ENCODE measurements around the gene CREB3L2. TPM values are rescaled to one million over a fixed set of nuclear protein-coding genes. Genes with fewer than 3 reads are reported as not detected.

CREB3L2 gene
- total and polyA plus RNA-seq, 9 donors = 21.2 to 110 (median 80.8) TPM

- intact Hi-C loops (cut with DNase I) = no loop called here
- DNase-seq = no peak
- Histone ChIP-seq H3K36me3 (no peaks in the 10 kb centered on the region), H3K4me3 (no peak overlapping the region), H3K4me1 (ENCODE audit: insufficient read depth) (no peaks in the 10 kb centered on the region), H3K27me3 (no peaks in the 10 kb centered on the region), H3K9me3 (no peaks in the 10 kb centered on the region), H3K27ac (no peak overlapping the region)
- 61 to 79% (median 70%) methylated on average over 4 of the region's 4 CpGs for WGBS, 3 donors
- no peak for TF ChIP-seq CTCF (IDR thresholded peaks at IDR 0.05)
- TF ChIP-seq POLR2A (IDR thresholded peaks at IDR 0.05) = no peak
- no peak for TF ChIP-seq EP300 (IDR thresholded peaks at IDR 0.05)
Measured at GRCh38 chr7:137862358-137862757, 139.5 kb downstream of the CREB3L2 start.

- WGBS, 3 donors = 94 to 99% (median 95%) methylated on average over 2 of the region's 2 CpGs
- H3K36me3 ChIP-seq = no peaks in the 10 kb centered on the region
- H3K27me3 ChIP-seq = no peaks in the 10 kb centered on the region
- no peaks in the 10 kb centered on the region for H3K4me1 ChIP-seq (ENCODE audit: insufficient read depth)
- H3K9me3 ChIP-seq = no peaks in the 10 kb centered on the region
- TF ChIP-seq EP300 (IDR thresholded peaks at IDR 0.05) (no peak), CTCF (IDR thresholded peaks at IDR 0.05) (no peak), POLR2A (IDR thresholded peaks at IDR 0.05) (no peak)
- H3K27ac ChIP-seq = no peak overlapping the region
- H3K4me3 ChIP-seq = no peak overlapping the region
- DNase-seq = no peak
- intact Hi-C loops (cut with DNase I) = no loop called here
Measured at GRCh38 chr7:137860542-137860941, 141.3 kb downstream of the CREB3L2 start.

GRCh38 chr7:137853053-137853452 lies 148.8 kb downstream of the CREB3L2 start:
- H3K4me3 ChIP-seq = no peak overlapping the region
- intact Hi-C loops (cut with DNase I) = no loop called here
- DNase-seq = no peak
- H3K9me3 ChIP-seq = no peaks in the 10 kb centered on the region
- H3K27ac ChIP-seq = no peak overlapping the region
- WGBS, 3 donors = 97 to 100% (median 98%) methylated on average over 1 of the region's 1 CpG
- no peaks in the 10 kb centered on the region for H3K4me1 ChIP-seq (ENCODE audit: insufficient read depth)
- TF ChIP-seq CTCF (IDR thresholded peaks at IDR 0.05) (no peak), POLR2A (IDR thresholded peaks at IDR 0.05) (no peak), EP300 (IDR thresholded peaks at IDR 0.05) (no peak)
- no peaks in the 10 kb centered on the region for H3K36me3 ChIP-seq
- no peaks in the 10 kb centered on the region for H3K27me3 ChIP-seq

GRCh38 chr7:137852108-137852507 lies 149.8 kb downstream of the CREB3L2 start:
- H3K9me3 ChIP-seq = no peaks in the 10 kb centered on the region
- no peak overlapping the region for H3K27ac ChIP-seq
- DNase-seq = no peak
- H3K36me3 ChIP-seq = no peaks in the 10 kb centered on the region
- no peak for TF ChIP-seq EP300 (IDR thresholded peaks at IDR 0.05)
- no peak for TF ChIP-seq CTCF (IDR thresholded peaks at IDR 0.05)
- TF ChIP-seq POLR2A (IDR thresholded peaks at IDR 0.05) = no peak
- intact Hi-C loops (cut with DNase I) = no loop called here
- H3K27me3 ChIP-seq = no peaks in the 10 kb centered on the region
- no peaks in the 10 kb centered on the region for H3K4me1 ChIP-seq (ENCODE audit: insufficient read depth)
- no peak overlapping the region for H3K4me3 ChIP-seq

Measured in ovary (tissue), 9 donors.